HG02943 (cell line): ENCODE results near the gene AMIGO2.

Source experiments
- ATAC-seq: cut with Tn5 transposase; IDR thresholded peaks from one replicate; pipeline ENCODE4 v1.9.1; 2021; ENCODE audit warnings: mild to moderate bottlenecking, low read depth, moderate library complexity; ENCODE audit not compliant: unreplicated experiment

Gene AMIGO2

GRCh38 chr12:47038270-47038748 lies 41.5 kb downstream of the AMIGO2 start:
- no peak for ATAC-seq

DNA sequence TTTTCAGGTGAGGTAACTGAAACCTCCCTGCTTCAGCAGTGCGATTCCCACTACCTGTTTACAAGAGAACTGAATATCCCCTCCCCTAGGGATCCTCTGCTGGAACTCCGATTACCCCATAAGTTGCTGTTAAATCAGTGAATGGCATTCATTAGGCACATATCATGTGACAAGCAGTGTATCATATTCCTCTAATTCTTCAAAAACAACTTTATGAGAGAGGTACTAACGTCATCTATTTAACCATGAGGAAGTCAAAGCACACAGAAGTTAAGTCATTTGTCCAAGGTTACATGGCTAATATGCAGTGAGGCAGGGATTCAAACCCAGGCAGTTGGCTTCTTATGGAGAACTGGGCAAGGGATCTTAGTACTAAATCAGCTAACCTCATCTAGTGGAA lies 44.3 kb downstream of the AMIGO2 start:
- ATAC-seq = no peak

DNA sequence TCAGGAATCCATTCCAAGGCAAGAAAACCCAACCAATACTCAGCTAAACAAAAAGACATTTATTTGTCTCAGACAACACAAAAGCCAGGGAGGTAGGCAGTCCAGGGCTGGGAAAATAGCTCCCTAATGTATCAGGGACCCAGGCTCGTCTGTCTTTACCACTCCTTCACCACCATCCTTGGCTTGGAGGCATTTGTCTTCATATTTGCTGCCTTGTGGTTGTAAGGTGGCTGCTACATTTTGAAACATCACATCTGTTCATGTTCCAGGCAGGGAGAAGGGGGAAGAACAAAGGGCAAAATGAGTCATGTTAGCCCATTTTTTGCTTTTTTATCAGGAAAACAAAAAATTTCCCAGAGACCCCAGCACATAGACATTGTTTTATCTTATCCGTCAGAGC lies 45.1 kb downstream of the AMIGO2 start:
- no peak for ATAC-seq

GRCh38 chr12:47033789-47034555 lies 45.8 kb downstream of the AMIGO2 start:
- ATAC-seq = no peak

DNA sequence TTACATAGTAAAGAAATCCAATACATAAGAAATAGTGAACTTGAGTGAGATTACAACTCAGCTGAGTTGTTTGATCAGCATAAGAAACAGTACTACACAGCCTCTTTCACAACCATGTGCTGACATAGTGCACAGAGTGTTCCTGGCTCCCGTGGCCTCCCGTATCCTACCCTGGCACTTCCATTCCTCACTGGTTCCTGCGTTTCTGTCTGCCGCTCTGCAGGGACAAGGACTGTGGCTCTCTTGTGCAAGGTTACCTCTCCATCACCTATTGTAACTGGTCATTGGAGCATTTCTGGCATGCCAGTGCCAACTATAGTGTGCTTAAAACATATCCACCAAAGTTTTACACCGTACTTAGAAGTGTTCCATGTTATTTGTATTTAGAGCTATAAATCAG lies 46.7 kb downstream of the AMIGO2 start:
- no peak for ATAC-seq

DNA sequence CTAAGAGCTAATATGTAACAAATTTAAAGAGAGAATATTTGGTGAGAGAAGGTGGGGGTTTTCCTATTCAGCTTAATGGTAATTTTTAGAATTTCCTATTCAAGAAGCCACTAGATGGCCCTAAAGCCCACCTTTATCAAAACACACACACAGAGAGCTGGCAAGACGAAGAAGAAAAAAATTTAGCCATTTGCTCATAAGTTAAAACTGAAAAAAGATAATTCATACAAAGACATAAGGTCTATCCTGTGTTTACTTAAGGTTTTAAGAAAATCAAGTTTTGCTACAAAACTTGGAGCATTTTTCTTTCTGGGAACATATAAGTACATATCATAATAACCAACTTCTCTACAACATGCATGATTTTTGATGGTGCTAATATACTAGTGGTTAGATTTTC lies 47.1 kb downstream of the AMIGO2 start:
- ATAC-seq = no peak

- no peak for ATAC-seq
Measured at GRCh38 chr12:47029903-47030302, 49.9 kb downstream of the AMIGO2 start.

DNA sequence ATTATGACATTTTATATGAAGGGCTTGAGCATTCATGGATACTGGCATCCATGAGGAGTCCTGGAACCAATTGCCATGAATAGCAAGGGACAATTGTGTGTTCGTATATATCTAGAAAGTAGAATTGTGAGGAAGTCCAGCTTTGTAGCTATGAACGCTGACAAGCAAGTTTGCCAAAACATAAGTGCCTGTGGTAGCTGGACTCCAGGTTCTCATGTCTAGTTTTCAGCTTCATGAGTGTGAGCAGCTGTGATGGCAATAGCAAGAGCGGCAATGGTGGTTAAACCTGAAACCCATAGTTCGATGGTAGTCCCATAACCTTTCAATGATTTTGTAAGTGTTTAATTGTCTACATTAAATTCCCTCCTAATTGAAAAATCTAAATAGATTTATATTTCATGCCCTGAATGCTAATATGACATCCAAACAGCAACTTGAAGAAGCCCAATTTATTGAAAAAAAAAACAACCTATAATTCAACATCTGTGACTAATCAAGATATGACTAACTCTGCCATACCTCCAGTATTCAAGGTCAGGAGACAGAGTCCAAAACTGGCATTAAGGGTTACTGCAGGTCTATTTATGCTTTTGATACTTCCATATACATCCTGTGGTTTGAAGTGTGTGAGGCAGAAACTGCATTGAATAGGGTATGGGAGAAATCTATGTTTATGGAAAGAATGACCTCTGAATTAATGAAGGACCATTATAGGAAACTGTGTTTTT lies 50.6 kb downstream of the AMIGO2 start:
- ATAC-seq = no peak

- no peak for ATAC-seq
Measured at GRCh38 chr12:47028186-47028585, 51.6 kb downstream of the AMIGO2 start.
